ENCODE measurements around the gene HOMER3.
"Not testable (repeated sequence)": the region's sequence is repeated elsewhere in the genome, so short reads cannot be mapped to it uniquely, and the experiment has no call there.

Gene HOMER3

GRCh38 chr19:18952364-18953003 lies 11.5 kb upstream of the HOMER3 start:
- not testable (repeated sequence) for DNase-seq

DNA sequence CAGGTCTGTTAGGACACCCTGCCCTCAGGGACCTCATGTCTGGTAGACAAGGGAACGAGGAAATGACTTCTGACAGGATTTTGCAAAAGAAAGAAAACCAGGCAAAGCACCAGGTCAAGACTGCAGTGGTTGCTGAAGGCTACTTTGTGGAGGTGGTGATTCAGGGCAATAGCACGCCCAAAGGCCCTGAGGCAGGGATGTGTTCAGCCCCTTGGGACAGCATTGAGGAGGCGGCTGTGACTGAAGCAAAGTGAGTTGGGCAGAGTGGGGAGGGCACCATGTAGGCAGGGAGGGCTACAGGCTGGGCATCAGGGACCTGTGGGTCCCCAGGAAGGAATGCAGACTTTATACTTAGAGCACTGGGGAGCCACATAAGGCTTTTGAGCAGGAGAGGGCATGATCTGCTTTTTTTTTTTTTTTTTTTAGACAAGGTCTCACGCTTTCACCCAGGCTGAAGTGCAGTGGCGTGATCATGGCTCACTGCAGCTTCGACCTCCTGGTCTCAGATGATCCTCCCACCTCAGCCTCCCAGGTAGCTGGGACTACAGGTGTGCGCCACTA lies 10.8 kb upstream of the HOMER3 start:
- DNase-seq: no peak

- no peak for DNase-seq
Measured at GRCh38 chr19:18949858-18950257, 8.8 kb upstream of the HOMER3 start.

- no peak for DNase-seq
Measured at GRCh38 chr19:18948976-18949356, 7.9 kb upstream of the HOMER3 start.

DNA sequence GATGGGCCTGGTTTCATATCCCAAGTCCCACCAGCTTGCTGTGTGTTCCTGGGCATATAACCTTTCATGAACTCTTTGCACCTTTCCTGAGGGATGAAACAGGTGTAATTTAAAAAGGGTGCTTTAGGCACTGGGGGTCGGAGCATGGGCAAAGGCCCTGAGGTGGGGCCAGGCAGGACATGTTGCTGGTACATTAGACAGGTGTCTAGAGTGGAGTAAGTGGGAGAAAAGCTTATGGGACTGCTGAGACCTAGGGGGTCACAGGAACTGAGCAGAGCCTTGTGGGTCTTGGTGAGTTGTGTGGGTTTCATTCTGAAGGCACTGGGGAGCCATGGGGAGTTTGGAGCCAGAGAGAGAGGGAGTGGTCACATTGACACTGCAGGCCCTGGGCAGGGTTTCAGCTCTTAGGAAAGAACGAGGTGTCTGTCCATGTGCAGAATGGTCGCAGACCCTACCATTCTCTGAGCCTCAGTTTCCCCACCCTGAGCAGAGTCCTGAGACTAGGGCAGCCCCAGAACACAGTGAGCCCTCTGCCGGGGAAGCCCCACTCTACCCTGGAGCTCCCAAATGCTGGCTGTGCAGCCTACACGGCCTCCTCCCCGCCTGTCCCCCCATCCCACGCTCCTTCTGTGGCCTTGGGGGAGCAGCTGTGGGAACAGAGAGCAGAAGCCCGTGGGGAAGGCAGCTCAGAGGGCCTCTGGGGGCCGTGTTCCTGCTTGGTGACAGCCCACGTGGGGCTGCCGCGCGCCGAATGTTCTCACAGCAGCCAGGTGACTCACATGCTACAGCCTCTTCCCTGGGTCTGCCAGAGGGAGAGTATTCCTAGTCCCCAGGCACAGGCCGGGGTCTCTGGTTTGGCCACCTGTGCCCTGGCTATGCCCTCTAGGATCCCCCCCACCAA lies 7.3 kb upstream of the HOMER3 start:
- no peak for DNase-seq

DNA sequence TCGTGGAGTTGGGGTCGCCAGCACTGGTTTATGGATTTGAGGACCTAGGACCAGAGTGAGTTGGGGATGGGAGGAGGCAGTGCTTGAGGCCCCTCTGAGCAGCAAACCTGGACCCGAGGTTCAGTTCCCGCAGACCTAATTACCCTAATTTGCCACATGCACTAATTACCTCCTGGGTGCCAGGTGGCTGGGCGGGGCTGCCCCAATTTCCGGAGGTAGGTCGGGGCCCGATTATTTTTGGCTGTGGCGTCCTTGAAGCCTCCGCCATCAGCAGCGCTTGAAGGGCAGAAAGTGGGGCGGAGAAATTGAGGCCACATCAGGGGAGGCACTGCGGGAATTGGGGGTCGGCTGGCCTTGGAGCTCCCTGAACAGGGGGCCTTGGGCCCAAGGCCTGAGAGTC lies 5.9 kb upstream of the HOMER3 start:
- no peak for DNase-seq

DNA sequence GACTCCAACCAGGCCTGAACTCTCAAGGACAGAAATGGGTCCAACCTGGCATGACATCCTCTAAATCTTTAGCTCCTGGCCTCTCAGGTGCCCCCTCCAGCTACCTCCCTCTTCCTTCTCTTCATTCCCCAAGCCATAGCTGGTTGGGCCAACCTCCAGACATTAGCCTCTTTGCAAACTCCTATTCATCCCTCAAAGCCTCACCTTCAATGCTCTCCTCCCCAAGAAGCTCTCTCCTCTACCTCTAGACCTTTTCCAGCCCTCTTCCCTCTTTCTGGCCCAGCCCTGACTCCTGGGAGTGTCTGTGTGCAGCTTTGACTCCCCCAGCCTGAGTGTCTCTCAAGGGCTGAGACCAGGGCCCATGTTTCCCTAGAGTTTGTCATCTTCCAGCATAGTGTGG lies 5.3 kb upstream of the HOMER3 start:
- DNase-seq: no peak

DNA sequence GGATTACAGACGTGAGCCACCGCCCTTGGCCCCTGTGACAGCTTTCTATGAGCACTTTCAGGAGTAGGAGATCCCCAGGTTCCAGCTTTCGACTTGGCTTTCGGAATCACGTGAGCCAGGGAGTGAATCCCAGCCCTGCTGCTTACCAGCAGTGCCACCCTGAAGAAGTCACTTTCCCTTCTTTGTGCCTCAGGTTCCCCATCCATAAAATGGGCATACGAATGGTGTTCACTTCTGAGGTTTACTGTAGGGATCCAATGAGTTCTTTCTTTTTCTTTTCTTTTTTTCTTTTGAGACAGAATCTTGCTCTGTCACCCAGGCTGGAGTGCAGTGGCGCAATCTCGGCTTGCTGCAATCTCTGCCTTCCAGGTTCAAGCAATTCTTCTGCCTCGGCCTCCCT lies 4.3 kb upstream of the HOMER3 start:
- no peak for DNase-seq

DNA sequence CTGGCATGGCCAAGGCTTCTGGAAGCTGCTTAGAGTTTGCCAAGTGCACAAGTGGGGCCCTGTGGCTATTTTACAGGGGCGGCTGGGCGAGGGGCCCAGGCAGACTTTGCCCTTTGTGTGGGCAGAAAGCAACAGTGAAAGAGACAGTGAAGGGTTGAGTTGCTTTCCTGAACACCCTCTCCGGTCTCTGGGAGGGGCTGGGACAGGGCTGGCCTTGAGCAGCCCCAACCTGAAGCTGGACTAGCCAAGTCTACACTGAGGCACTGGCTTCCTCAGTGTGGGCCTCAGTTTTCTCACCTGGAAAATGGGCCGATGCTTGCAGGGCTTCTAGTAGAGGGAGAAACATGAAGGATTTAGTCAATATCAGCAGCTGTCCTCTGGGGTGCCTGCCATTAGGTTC lies 2.4 kb upstream of the HOMER3 start:
- DNase-seq: no peak

GRCh38 chr19:18942692-18943091 lies 1.7 kb upstream of the HOMER3 start:
- no peak for DNase-seq

- DNase-seq: no peak
Measured at GRCh38 chr19:18941628-18942354, 774 bp upstream of the HOMER3 start.

- no peak for DNase-seq
Measured at GRCh38 chr19:18939922-18940768, 872 bp downstream of the HOMER3 start.

DNA sequence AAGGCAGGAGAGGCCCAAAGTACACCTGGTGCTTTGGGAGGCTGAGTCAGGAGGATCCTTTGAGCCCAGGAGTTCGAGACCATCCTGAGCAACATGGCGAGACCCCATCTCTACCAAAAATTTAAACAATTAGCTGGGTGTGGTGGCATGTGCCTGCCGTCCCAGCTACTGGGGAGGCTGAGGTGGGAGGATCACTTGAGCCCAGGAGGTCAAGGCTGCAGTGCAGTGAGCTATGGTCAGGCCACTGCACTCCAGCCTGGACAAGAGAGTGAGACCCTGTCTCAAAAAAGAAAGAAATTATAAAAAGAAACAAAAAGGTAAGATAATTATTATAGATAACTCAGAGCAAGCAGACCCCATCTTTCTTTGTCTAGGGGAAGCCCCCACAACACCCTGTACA lies 1.9 kb downstream of the HOMER3 start:
- no peak for DNase-seq

GRCh38 chr19:18933297-18933696 lies 7.7 kb downstream of the HOMER3 start:
- DNase-seq: no peak

- DNase-seq: no peak
Measured at GRCh38 chr19:18932216-18932841, 8.7 kb downstream of the HOMER3 start.

DNA sequence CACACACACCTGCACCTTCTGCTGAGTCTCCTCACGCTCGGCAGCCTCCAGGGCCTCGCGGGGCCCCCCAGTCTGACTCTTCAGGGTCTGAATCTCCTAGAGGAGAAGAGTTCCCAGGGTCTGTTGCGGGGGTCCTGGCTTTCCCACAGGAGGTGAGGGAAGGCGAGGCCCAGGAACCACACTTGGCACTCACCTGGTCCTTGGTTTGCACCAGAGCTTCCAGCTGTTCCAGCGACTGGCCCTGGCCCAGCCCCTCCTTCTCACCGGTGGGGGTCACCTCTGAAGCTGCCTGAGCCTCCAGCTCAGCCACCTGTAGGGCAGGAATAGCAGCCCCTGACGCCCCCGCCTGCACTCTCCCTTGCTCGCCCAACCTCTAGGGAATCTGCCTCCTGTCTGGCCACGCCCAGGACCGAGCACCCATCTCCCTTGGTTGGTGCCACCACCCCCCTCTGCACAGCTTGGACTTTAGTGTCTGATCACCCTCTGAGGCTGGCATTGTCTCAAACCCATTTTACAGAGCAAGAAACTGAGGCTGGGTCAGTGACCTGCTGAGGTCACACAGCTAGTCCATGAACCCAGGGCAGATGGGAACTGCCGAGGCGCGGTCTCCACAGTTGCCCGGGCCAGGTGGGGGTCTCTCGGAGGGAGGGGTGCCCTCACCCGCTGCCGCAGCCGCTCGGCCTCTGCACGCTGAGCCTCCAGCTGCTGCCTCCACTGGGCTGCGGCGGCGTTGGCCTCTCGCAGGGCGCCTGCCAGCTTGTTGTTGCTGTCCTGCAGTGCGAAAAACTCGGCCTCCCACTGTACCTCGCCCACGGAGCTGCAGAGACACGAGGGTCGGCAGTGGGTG lies 9.5 kb downstream of the HOMER3 start:
- DNase-seq: no peak

DNA sequence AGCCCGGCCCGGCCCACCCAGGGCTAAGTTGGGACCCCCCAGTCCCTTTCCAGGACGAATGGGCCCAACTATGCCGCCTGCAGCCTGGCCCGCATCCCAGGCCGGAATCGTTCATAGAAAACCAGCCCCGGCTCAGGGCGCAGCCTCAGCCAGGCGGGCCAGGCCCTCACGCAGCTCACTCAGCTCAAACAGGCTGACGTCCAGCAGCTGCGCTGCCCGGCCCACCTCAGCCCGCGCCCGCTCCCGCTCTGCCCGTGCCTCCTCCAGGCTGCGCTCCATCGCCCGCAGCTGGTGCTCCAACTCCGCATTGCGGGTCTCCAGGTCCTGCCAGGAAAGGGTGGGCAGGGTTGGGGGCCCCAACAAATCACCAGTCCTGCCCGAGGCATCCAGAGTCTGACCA lies 11.7 kb downstream of the HOMER3 start:
- no peak for DNase-seq

DNA sequence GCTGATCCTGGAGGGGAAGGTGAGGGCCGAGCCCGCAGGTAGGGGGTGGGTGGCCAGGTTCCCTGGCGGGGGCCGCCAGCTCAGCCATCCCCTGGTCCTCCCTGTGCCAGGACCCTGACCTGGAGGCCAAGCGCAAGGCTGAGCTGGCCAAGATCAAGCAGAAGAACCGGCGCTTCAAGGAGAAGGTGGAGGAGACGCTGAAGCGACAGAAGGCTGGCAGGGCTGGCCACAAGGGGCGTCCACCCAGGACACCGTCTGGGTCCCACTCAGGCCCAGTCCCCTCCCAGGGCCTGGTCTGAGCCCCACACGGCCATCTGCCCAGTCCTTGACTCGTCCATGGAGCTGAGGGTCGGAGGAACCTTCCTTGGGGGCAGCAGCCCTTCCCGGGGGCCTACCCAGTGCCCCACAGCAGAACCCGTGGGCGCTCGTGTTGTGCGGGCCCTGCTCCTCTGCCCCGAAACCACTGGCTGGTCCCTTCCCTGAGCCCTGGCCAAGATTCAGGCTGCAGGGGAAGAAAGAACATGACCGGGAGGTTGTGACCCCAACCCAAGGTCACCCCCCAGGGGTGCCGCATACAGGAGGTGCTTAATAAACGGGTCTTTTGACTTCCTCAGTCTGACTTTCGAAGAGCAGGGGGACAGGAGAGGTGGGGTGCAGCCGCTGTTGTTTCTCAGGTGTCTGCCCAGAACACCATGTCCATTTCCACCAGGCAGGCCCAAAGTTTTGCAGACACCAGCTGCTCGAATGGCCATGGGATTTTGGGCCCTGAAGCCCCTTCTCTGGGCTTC lies 12.8 kb downstream of the HOMER3 start:
- no peak for DNase-seq

- DNase-seq: no peak
Measured at GRCh38 chr19:18924684-18925213, 16.3 kb downstream of the HOMER3 start.
